ENCODE results near the gene GRHPR.

- no peak for TF ChIP-seq CTCF (conservative IDR thresholded peaks at IDR 0.05; ENCODE audit: low read length)
- no peak for TF ChIP-seq EZH2phosphoT487 (IDR thresholded peaks at IDR 0.05; ENCODE audit: borderline replicate concordance, low read depth, low read length)
Measured at GRCh38 chr9:37417857-37418618, 4.5 kb upstream of the GRHPR start.
